ENCODE results near the gene BTBD9.

The BTBD9 gene

GRCh38 chr6:38220069-38220723 is 419.5 kb downstream of the BTBD9 start:
- no peak for DNase-seq

- no peak for DNase-seq
Measured at GRCh38 chr6:38218235-38218634, 421.5 kb downstream of the BTBD9 start.

GRCh38 chr6:38216451-38216850 is 423.3 kb downstream of the BTBD9 start:
- DNase-seq = no peak

GRCh38 chr6:38215651-38216311 is 423.9 kb downstream of the BTBD9 start:
- peak; percentile 60 for DNase-seq

GRCh38 chr6:38215225-38215624 is 424.5 kb downstream of the BTBD9 start:
- peak; percentile 88 for DNase-seq

- DNase-seq = no peak
Measured at GRCh38 chr6:38214159-38214558, 425.6 kb downstream of the BTBD9 start.

- DNase-seq = no peak
Measured at GRCh38 chr6:38213251-38213658, 426.5 kb downstream of the BTBD9 start.

- peak; percentile 68 for DNase-seq
Measured at GRCh38 chr6:38212579-38212978, 427.1 kb downstream of the BTBD9 start.

- DNase-seq = no peak
Measured at GRCh38 chr6:38212116-38212515, 427.6 kb downstream of the BTBD9 start.

- peak; percentile 56 for DNase-seq
Measured at GRCh38 chr6:38209371-38210260, 430.1 kb downstream of the BTBD9 start.

GRCh38 chr6:38208028-38208427 is 431.7 kb downstream of the BTBD9 start:
- DNase-seq = no peak

- DNase-seq = no peak
Measured at GRCh38 chr6:38207375-38207774, 432.4 kb downstream of the BTBD9 start.

- no peak for DNase-seq
Measured at GRCh38 chr6:38198219-38198618, 441.5 kb downstream of the BTBD9 start.

- DNase-seq = no peak
Measured at GRCh38 chr6:38195113-38195635, 444.6 kb downstream of the BTBD9 start.

- DNase-seq = no peak
Measured at GRCh38 chr6:38194589-38194988, 445.1 kb downstream of the BTBD9 start.

- DNase-seq = no peak
Measured at GRCh38 chr6:38194282-38194572, 445.5 kb downstream of the BTBD9 start.

GRCh38 chr6:38193481-38194281 is 446.0 kb downstream of the BTBD9 start:
- no peak for DNase-seq

- DNase-seq = no peak
Measured at GRCh38 chr6:38193051-38193450, 446.7 kb downstream of the BTBD9 start.

- no peak for DNase-seq
Measured at GRCh38 chr6:38192487-38192886, 447.2 kb downstream of the BTBD9 start.

- DNase-seq = no peak
Measured at GRCh38 chr6:38192011-38192410, 447.7 kb downstream of the BTBD9 start.

- DNase-seq = no peak
Measured at GRCh38 chr6:38191418-38191817, 448.3 kb downstream of the BTBD9 start.

GRCh38 chr6:38188677-38189335 is 450.9 kb downstream of the BTBD9 start:
- no peak for DNase-seq

Measured in eye (tissue), 1 donor.